ENCODE results near the gene FGF14. TPM values are rescaled to one million over a fixed set of nuclear protein-coding genes. Genes with fewer than 3 reads are reported as not detected.

Gene FGF14
- total and polyA plus RNA-seq, 2 experiments from 2014 or later, result 0.73 TPM; not detected in 1

- 77% methylated on average over 1 of the region's 1 CpG for WGBS (ENCODE audit: low lambda C conversion rate, missing lambda C conversion rate)
- no peaks in the 10 kb centered on the region for H3K9me3 ChIP-seq (ENCODE audit: low read depth)
- TF ChIP-seq EZH2 (IDR thresholded peaks at IDR 0.05; ENCODE audit: borderline replicate concordance) (no peak), EZH2phosphoT487 (IDR thresholded peaks at IDR 0.05; ENCODE audit: low read depth, severe bottlenecking, unreplicated experiment) (no peak), CTCF (IDR thresholded peaks at IDR 0.05; ENCODE audit: poor library complexity) (no peak)
- H3K4me2 ChIP-seq, result no peak overlapping the region
- no peaks in the 10 kb centered on the region for H3K27me3 ChIP-seq
- H2AFZ ChIP-seq, result no peak overlapping the region
- H4K20me1 ChIP-seq (ENCODE audit: insufficient read depth, poor library complexity, severe bottlenecking), result no peaks in the 10 kb centered on the region
- no peaks in the 10 kb centered on the region for H3K4me1 ChIP-seq (ENCODE audit: insufficient read depth)
- no peak overlapping the region for H3K27ac ChIP-seq
- H3K79me2 ChIP-seq, result no peaks in the 10 kb centered on the region
- H3K36me3 ChIP-seq (replicated peaks; ENCODE audit: insufficient read depth, low read depth), result no peaks in the 10 kb centered on the region
- DNase-seq (ENCODE audit: low spot score), result no peak
- no peak overlapping the region for H3K4me3 ChIP-seq
- H3K9me2 ChIP-seq (replicated peaks; ENCODE audit: insufficient read depth), result no peaks in the 10 kb centered on the region
Observed at GRCh38 chr13:102261809-102262208, 140.0 kb downstream of the FGF14 start.

GRCh38 chr13:102261316-102261715, 140.5 kb downstream of the FGF14 start:
- H3K9me3 ChIP-seq (ENCODE audit: low read depth), result no peaks in the 10 kb centered on the region
- H3K27ac ChIP-seq, result no peak overlapping the region
- H3K9me2 ChIP-seq (replicated peaks; ENCODE audit: insufficient read depth), result no peaks in the 10 kb centered on the region
- no peak for DNase-seq (ENCODE audit: low spot score)
- H3K4me1 ChIP-seq (ENCODE audit: insufficient read depth), result no peaks in the 10 kb centered on the region
- H3K4me3 ChIP-seq, result no peak overlapping the region
- no peak overlapping the region for H2AFZ ChIP-seq
- H3K79me2 ChIP-seq, result no peaks in the 10 kb centered on the region
- H3K4me2 ChIP-seq, result no peak overlapping the region
- H4K20me1 ChIP-seq (ENCODE audit: insufficient read depth, poor library complexity, severe bottlenecking), result no peaks in the 10 kb centered on the region
- 73% methylated on average over 3 of the region's 3 CpGs for WGBS (ENCODE audit: low lambda C conversion rate, missing lambda C conversion rate)
- TF ChIP-seq EZH2phosphoT487 (IDR thresholded peaks at IDR 0.05; ENCODE audit: low read depth, severe bottlenecking, unreplicated experiment) (no peak), CTCF (IDR thresholded peaks at IDR 0.05; ENCODE audit: poor library complexity) (no peak), EZH2 (IDR thresholded peaks at IDR 0.05; ENCODE audit: borderline replicate concordance) (no peak)
- no peaks in the 10 kb centered on the region for H3K27me3 ChIP-seq
- no peaks in the 10 kb centered on the region for H3K36me3 ChIP-seq (replicated peaks; ENCODE audit: insufficient read depth, low read depth)

- H3K4me1 ChIP-seq (ENCODE audit: insufficient read depth), result no peaks in the 10 kb centered on the region
- 76% methylated on average over 6 of the region's 6 CpGs for WGBS (ENCODE audit: low lambda C conversion rate, missing lambda C conversion rate)
- H3K27ac ChIP-seq, result no peak overlapping the region
- no peak for DNase-seq (ENCODE audit: low spot score)
- H3K27me3 ChIP-seq, result no peaks in the 10 kb centered on the region
- no peak for TF ChIP-seq EZH2phosphoT487 (IDR thresholded peaks at IDR 0.05; ENCODE audit: low read depth, severe bottlenecking, unreplicated experiment)
- no peak for TF ChIP-seq EZH2 (IDR thresholded peaks at IDR 0.05; ENCODE audit: borderline replicate concordance)
- no peak for TF ChIP-seq CTCF (IDR thresholded peaks at IDR 0.05; ENCODE audit: poor library complexity)
- H3K4me2 ChIP-seq, result no peak overlapping the region
- no peaks in the 10 kb centered on the region for H3K79me2 ChIP-seq
- no peak overlapping the region for H3K4me3 ChIP-seq
- no peaks in the 10 kb centered on the region for H3K36me3 ChIP-seq (replicated peaks; ENCODE audit: insufficient read depth, low read depth)
- no peaks in the 10 kb centered on the region for H3K9me3 ChIP-seq (ENCODE audit: low read depth)
- no peaks in the 10 kb centered on the region for H4K20me1 ChIP-seq (ENCODE audit: insufficient read depth, poor library complexity, severe bottlenecking)
- no peaks in the 10 kb centered on the region for H3K9me2 ChIP-seq (replicated peaks; ENCODE audit: insufficient read depth)
- H2AFZ ChIP-seq, result no peak overlapping the region
Observed at GRCh38 chr13:102260256-102260655, 141.6 kb downstream of the FGF14 start.

GRCh38 chr13:102255409-102255808, 146.4 kb downstream of the FGF14 start:
- Histone ChIP-seq H2AFZ (no peak overlapping the region), H4K20me1 (ENCODE audit: insufficient read depth, poor library complexity, severe bottlenecking) (no peaks in the 10 kb centered on the region), H3K4me1 (ENCODE audit: insufficient read depth) (no peaks in the 10 kb centered on the region), H3K27ac (no peak overlapping the region), H3K9me2 (replicated peaks; ENCODE audit: insufficient read depth) (no peaks in the 10 kb centered on the region), H3K4me3 (no peak overlapping the region), H3K36me3 (replicated peaks; ENCODE audit: insufficient read depth, low read depth) (no peaks in the 10 kb centered on the region), H3K4me2 (no peak overlapping the region), H3K27me3 (no peaks in the 10 kb centered on the region), H3K79me2 (no peaks in the 10 kb centered on the region), H3K9me3 (ENCODE audit: low read depth) (no peaks in the 10 kb centered on the region)
- TF ChIP-seq EZH2phosphoT487 (IDR thresholded peaks at IDR 0.05; ENCODE audit: low read depth, severe bottlenecking, unreplicated experiment) (no peak), CTCF (IDR thresholded peaks at IDR 0.05; ENCODE audit: poor library complexity) (no peak), EZH2 (IDR thresholded peaks at IDR 0.05; ENCODE audit: borderline replicate concordance) (no peak)
- no peak for DNase-seq (ENCODE audit: low spot score)
